Measurements from ENCODE around the gene FRMD4A. TPM values are rescaled to one million over a fixed set of nuclear protein-coding genes. Genes with fewer than 3 reads are reported as not detected.

Gene FRMD4A
- polyA plus RNA-seq, 1 of the 3 experiments (the other 2 are of a cell fraction): 37.7 TPM

DNA sequence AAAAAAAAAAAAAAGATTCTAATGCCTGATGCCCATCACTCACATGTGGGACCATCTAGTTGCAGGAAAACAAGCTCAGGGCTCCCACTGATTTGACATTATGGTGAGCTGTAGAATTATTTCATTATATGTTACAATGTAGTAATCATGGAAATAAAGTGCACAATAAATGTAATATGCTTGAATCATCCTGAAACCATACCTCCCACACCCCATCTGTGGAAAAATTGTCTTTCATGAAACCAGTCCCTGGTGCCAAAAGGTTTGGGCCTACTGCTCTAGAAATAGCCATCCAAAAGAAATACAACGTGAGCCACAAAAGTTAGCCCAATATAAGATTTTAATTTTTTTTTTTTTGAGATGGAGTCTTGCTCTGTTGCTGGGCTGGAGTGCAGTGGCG is 478.8 kb downstream of the FRMD4A start:
- POLR2A ChIA-PET: no interaction called here
- Histone ChIP-seq H3K27me3 (ENCODE audit: insufficient read depth) (no peaks in the 10 kb centered on the region), H4K20me1 (ENCODE audit: insufficient read depth) (peaks cover 13% of the 10 kb centered on the region), H3K9me2 (no peaks in the 10 kb centered on the region), H3K4me2 (no peak overlapping the region), H3F3A (replicated peaks; ENCODE audit: insufficient read depth) (no peaks in the 10 kb centered on the region), H2AFZ (ENCODE audit: low read depth) (no peak overlapping the region), H3K4me3 (ENCODE audit: low read depth in 2 of 2, low read length in 1 of 2) (no peak overlapping the region), H3K36me3 (replicated peaks in 1 of 2; ENCODE audit: control insufficient read depth in 1 of 2, insufficient read depth in 2 of 2, low read length in 1 of 2) (peaks cover under 1 to 26% of the 10 kb centered on the region in 2 experiments), H3K9me3 (no peaks in the 10 kb centered on the region), H3K4me1 (ENCODE audit: control insufficient read depth in 1 of 2, insufficient read depth in 2 of 2, low read depth in 1 of 2, low read length in 1 of 2) (peaks cover 4 to 20% of the 10 kb centered on the region in 2 experiments; a peak in 3 of 4 replicates), H3K9ac (no peak overlapping the region), H3K79me2 (ENCODE audit: insufficient read depth) (peaks cover 94% of the 10 kb centered on the region), H3K27ac (ENCODE audit: low read depth in 2 of 2, low read length in 1 of 2) (no peak overlapping the region)
- CTCF ChIA-PET: no interaction called here
- 94% methylated on average over 2 of the region's 2 CpGs for WGBS (ENCODE audit: low lambda C conversion rate)
- DNase-seq: no peak
- TF ChIP-seq MAX (IDR thresholded peaks at IDR 0.05; ENCODE audit: low read depth) (no peak), POLR2AphosphoS5 (IDR thresholded peaks at IDR 0.05; ENCODE audit: low read depth, low read length) (no peak), EZH2phosphoT487 (IDR thresholded peaks at IDR 0.05; ENCODE audit: borderline replicate concordance, low read depth) (no peak), GATA2 (CRISPR knock-in tag; IDR thresholded peaks at IDR 0.05) (no peak)
- TF ChIP-seq, protein P1, sequence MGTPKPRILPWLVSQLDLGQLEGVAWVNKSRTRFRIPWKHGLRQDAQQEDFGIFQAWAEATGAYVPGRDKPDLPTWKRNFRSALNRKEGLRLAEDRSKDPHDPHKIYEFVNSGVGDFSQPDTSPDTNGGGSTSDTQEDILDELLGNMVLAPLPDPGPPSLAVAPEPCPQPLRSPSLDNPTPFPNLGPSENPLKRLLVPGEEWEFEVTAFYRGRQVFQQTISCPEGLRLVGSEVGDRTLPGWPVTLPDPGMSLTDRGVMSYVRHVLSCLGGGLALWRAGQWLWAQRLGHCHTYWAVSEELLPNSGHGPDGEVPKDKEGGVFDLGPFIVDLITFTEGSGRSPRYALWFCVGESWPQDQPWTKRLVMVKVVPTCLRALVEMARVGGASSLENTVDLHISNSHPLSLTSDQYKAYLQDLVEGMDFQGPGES (IDR thresholded peaks at IDR 0.05; ENCODE audit: low read depth, low read length): no peak

DNA sequence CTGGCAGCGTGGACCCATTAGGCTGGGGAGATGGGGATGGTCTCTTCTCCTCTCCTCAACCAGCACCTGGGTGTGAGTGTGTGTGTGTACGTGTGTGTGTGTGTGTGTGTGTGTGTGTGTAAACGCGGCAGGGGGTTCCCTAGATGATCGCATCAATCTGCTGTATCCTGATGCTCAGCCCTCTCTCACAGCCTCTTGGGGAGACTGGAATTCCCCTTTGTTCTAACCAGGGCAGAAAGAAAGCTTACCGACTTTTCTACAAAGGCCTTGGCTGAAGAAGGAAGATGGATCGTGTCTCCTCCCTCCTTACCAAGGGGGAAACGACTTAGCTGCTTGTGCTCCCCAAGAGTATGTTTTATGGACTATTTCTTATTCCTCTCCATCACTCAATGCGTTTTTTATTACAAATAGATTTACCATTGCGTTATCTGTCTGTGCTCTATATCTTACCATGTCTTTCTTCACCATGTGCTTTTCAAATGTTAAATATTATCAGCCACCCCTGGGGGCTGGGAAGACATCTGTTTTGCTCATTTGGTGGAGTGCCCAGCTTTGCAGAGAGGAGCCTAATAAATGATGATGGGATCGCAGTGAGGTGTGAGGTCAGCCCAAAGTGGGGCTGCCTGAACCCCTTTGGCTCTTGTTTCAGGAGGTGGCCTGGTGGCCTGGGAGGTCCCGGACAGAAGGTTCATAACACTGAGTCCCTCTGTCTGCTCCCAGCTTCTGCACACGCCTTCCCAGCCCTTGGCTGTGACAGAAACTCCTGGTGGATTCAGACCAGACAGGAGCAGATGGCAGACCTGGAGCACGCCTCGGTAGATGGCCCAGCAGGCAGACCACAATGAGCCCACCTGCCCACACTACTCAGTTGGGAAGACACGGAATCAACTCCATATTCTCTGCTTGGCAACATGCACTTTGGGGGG is 481.9 kb downstream of the FRMD4A start:
- peaks cover 99% of the 10 kb centered on the region for H3K79me2 ChIP-seq (ENCODE audit: insufficient read depth)
- no peak overlapping the region for H3K9ac ChIP-seq
- ChIA-PET POLR2A (interaction anchor here (1.1 kb wide), 1 partner anchor 59 kb away, joined by 3 read pairs; no protein-coding TSS in a partner anchor), CTCF (interaction anchor here (0.9 to 1.2 kb wide), 2 partner anchors 24 to 58 kb away, joined by 3 read pairs; no protein-coding TSS in a partner anchor)
- H3K4me1 ChIP-seq (ENCODE audit: control insufficient read depth in 1 of 2, insufficient read depth in 2 of 2, low read depth in 1 of 2, low read length in 1 of 2): peaks cover 0 to 23% of the 10 kb centered on the region in 2 experiments; a peak in 3 of 4 replicates
- no peak overlapping the region for H3K4me2 ChIP-seq
- H3K36me3 ChIP-seq (replicated peaks in 1 of 2; ENCODE audit: control insufficient read depth in 1 of 2, insufficient read depth in 2 of 2, low read length in 1 of 2): peaks cover 0 to 28% of the 10 kb centered on the region in 2 experiments
- H3K4me3 ChIP-seq (ENCODE audit: low read depth in 2 of 2, low read length in 1 of 2): no peak overlapping the region
- H3K9me3 ChIP-seq: no peaks in the 10 kb centered on the region
- DNase-seq: peak; percentile 69
- no peak overlapping the region for H2AFZ ChIP-seq (ENCODE audit: low read depth)
- H3F3A ChIP-seq (replicated peaks; ENCODE audit: insufficient read depth): no peaks in the 10 kb centered on the region
- 66% methylated on average over 14 of the region's 16 CpGs for whole genome bisulfite sequencing (ENCODE audit: low lambda C conversion rate)
- peaks cover 16% of the 10 kb centered on the region for H4K20me1 ChIP-seq (ENCODE audit: insufficient read depth)
- H3K27ac ChIP-seq (ENCODE audit: low read depth in 2 of 2, low read length in 1 of 2): peak overlapping the region in 1 of 2 experiments; percentile 90; a peak in 2 of 4 replicates
- no peaks in the 10 kb centered on the region for H3K27me3 ChIP-seq (ENCODE audit: insufficient read depth)
- no peaks in the 10 kb centered on the region for H3K9me2 ChIP-seq
- TF ChIP-seq POLR2AphosphoS5 (IDR thresholded peaks at IDR 0.05; ENCODE audit: low read depth, low read length) (no peak), GABPA (IDR thresholded peaks at IDR 0.05; ENCODE audit: low read depth) (no peak), EZH2phosphoT487 (IDR thresholded peaks at IDR 0.05; ENCODE audit: borderline replicate concordance, low read depth) (no peak), RFX5 (IDR thresholded peaks at IDR 0.05; ENCODE audit: low read length) (no peak), MXI1 (IDR thresholded peaks at IDR 0.05; ENCODE audit: low read depth, low read length) (peak; percentile 72; the same call in 1 of the 2 replicates), JUND (IDR thresholded peaks at IDR 0.05) (no peak), MAX (IDR thresholded peaks at IDR 0.05; ENCODE audit: low read depth) (no peak), SIN3A (IDR thresholded peaks at IDR 0.05; ENCODE audit: borderline replicate concordance, low read depth, low read length) (no peak), RAD21 (IDR thresholded peaks at IDR 0.05; ENCODE audit: low read length) (no peak), SMC3 (IDR thresholded peaks at IDR 0.05; ENCODE audit: low read depth, low read length) (no peak), NRF1 (IDR thresholded peaks at IDR 0.05; ENCODE audit: low read depth, low read length) (no peak), TAF1 (IDR thresholded peaks at IDR 0.05; ENCODE audit: borderline replicate concordance, low read depth, low read length) (no peak), MEF2A (IDR thresholded peaks at IDR 0.05; ENCODE audit: borderline replicate concordance, low read depth) (no peak), RCOR1 (IDR thresholded peaks at IDR 0.05; ENCODE audit: low read length) (peak; percentile 75; the same call in 1 of the 2 replicates), FOXJ3 (CRISPR knock-in tag; IDR thresholded peaks at IDR 0.05) (0 out of 2 replicates have a peak, but pooled peaks have one; percentile 37), CHD2 (IDR thresholded peaks at IDR 0.05; ENCODE audit: low read length, partially characterized antibody) (peak; percentile 75), YY1 (IDR thresholded peaks at IDR 0.05; ENCODE audit: low read depth) (no peak), GATA2 (CRISPR knock-in tag; IDR thresholded peaks at IDR 0.05) (peak; percentile 64; the same call in 1 of the 2 replicates), NFIC (IDR thresholded peaks at IDR 0.05; ENCODE audit: borderline replicate concordance) (no peak)
- TF ChIP-seq, protein P1 (IDR thresholded peaks at IDR 0.05; ENCODE audit: low read depth, low read length): no peak
- TF ChIP-seq, protein P2, sequence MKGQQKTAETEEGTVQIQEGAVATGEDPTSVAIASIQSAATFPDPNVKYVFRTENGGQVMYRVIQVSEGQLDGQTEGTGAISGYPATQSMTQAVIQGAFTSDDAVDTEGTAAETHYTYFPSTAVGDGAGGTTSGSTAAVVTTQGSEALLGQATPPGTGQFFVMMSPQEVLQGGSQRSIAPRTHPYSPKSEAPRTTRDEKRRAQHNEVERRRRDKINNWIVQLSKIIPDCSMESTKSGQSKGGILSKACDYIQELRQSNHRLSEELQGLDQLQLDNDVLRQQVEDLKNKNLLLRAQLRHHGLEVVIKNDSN (IDR thresholded peaks at IDR 0.05; ENCODE audit: borderline replicate concordance, low read depth): no peak
